OCI-LY3 (cell line): ENCODE measurements around the gene LEUTX.

Experiments
- EZH2phosphoT487 ChIP-seq: fragments of 200-600 bp; shearing (Covaris generic); IDR thresholded peaks from 2 replicates; pipeline ENCODE4 v1.6.1; 2018; ENCODE audit warnings: antibody characterized with exemption, mixed run types, low read depth
- TF ChIP-seq, protein P1 (sequence below): fragments of 200-600, 300-600 bp; sonication (generic); IDR thresholded peaks from 2 replicates; pipeline ENCODE4 v1.5.1; 2014; ENCODE audit warnings: antibody characterized with exemption, low read length, low read depth

DNA sequence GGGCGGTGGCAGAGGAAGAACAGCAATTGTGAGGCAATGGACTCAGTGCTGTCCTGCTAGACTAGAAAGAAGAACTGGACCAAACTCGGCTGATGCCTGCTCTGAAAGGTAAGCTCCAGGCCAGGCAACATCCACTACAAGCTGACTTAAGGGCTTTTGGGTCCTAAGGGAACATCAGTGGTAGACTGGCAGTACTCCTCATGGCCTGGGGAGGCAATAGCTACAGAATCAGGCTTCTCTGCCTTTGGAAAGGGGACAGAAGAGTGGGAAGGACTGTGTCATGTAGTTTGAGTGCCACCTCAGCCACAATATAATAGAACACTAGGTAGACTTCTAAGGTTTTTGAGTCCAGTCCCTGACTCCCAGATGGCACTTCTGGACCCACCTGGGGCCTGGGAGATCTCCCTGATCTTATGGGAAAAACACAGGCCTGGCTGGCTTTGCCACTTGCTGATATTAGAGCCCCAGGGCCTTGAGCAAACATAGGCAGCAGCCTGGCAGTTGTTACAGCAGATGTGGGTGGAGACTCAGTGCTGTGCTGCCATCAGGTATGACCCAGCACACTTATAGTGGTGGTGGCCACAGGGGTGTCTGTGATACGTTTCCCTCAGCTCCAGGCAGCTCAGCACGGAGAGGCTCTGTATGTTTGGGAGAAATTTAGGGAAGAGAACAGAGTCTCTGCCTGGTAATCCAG lies 31.7 kb upstream of the LEUTX start:
- no peak for TF ChIP-seq EZH2phosphoT487
- TF ChIP-seq, protein P1, sequence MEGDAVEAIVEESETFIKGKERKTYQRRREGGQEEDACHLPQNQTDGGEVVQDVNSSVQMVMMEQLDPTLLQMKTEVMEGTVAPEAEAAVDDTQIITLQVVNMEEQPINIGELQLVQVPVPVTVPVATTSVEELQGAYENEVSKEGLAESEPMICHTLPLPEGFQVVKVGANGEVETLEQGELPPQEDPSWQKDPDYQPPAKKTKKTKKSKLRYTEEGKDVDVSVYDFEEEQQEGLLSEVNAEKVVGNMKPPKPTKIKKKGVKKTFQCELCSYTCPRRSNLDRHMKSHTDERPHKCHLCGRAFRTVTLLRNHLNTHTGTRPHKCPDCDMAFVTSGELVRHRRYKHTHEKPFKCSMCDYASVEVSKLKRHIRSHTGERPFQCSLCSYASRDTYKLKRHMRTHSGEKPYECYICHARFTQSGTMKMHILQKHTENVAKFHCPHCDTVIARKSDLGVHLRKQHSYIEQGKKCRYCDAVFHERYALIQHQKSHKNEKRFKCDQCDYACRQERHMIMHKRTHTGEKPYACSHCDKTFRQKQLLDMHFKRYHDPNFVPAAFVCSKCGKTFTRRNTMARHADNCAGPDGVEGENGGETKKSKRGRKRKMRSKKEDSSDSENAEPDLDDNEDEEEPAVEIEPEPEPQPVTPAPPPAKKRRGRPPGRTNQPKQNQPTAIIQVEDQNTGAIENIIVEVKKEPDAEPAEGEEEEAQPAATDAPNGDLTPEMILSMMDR: no peak
